ENCODE results near the gene MSRB2. TPM values are rescaled to one million over a fixed set of nuclear protein-coding genes. Genes with fewer than 3 reads are reported as not detected.

Gene MSRB2
- total and polyA plus RNA-seq, 2 of the 4 experiments (the other 2 are of a cell fraction): 10.6 to 20.1 TPM

DNA sequence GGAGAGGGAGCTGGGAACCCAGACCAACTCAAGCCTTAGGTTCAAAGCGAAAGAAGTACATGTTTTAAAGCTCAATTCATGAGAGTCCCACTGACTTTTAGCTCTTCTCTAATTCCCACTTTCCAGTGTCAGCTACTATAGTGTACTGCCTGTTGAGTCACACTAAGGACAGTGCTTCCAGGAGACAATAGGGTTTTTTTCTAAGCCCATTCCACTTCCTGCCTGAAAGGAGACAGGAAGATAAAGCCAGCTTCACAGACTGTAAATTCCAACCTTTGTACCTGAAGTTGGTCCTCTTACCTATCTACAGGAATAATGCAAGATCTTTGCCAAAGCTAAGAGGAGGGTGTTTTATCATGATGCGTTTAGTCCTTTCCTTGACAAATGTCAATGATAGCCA is 4.4 kb downstream of the MSRB2 start:
- H4K8ac ChIP-seq (ENCODE audit: low read depth in 2 of 2, low read length in 2 of 2): no peak overlapping the region
- no peak overlapping the region for H2BK5ac ChIP-seq (ENCODE audit: low read depth, low read length, poor library complexity, severe bottlenecking)
- H3K79me1 ChIP-seq (ENCODE audit: low read depth in 1 of 2, low read length in 2 of 2): peaks cover 18 to 38% of the 10 kb centered on the region in 2 experiments
- no peak overlapping the region for H2AK5ac ChIP-seq (ENCODE audit: low read depth, low read length)
- BruUV-seq (replicated peaks): no TSS peak
- no peak overlapping the region for H3K23ac ChIP-seq (ENCODE audit: low read depth, low read length)
- no peak overlapping the region for H3K18ac ChIP-seq (ENCODE audit: low read depth, low read length)
- no peak for TF ChIP-seq MAZ (IDR thresholded peaks at IDR 0.05; ENCODE audit: borderline replicate concordance, low read depth, low read length)
- TF ChIP-seq FOS (IDR thresholded peaks at IDR 0.05; ENCODE audit: low read depth, low read length): no peak
- no peak for TF ChIP-seq MXI1 (IDR thresholded peaks at IDR 0.05; ENCODE audit: borderline replicate concordance, low read depth, low read length)
- TF ChIP-seq CEBPB (IDR thresholded peaks at IDR 0.05; ENCODE audit: low read depth, low read length): no peak
- TF ChIP-seq RAD21 (IDR thresholded peaks at IDR 0.05; ENCODE audit: low read length): no peak
- TF ChIP-seq RCOR1 (IDR thresholded peaks at IDR 0.05; ENCODE audit: insufficient replicate concordance, low read length): no peak
- TF ChIP-seq CHD1 (IDR thresholded peaks at IDR 0.05; ENCODE audit: low read depth, low read length): no peak
- no peak for TF ChIP-seq ELK1 (IDR thresholded peaks at IDR 0.05; ENCODE audit: borderline replicate concordance, low read depth, low read length)
- no peak for TF ChIP-seq USF2 (IDR thresholded peaks at IDR 0.05; ENCODE audit: low read depth, low read length)
- TF ChIP-seq MAFK (IDR thresholded peaks at IDR 0.05; ENCODE audit: low read depth, low read length): no peak
- no peak for TF ChIP-seq CTCF (conservative IDR thresholded peaks at IDR 0.05; ENCODE audit: low read depth, low read length)
- TF ChIP-seq RFX5 (IDR thresholded peaks at IDR 0.05; ENCODE audit: low read depth, low read length): no peak
- TF ChIP-seq BHLHE40 (IDR thresholded peaks at IDR 0.05; ENCODE audit: low read depth, low read length): no peak
- no peak for TF ChIP-seq NFE2L2 (IDR thresholded peaks at IDR 0.05; ENCODE audit: low read depth, low read length)
- intact Hi-C loops (cut with micrococcal nuclease): no loop called here
- H3K9me3 ChIP-seq (ENCODE audit: control insufficient read depth, insufficient read depth, low read length): peaks cover 3% of the 10 kb centered on the region; the same call in 1 of the 2 replicates
- ChIA-PET POLR2A (ENCODE audit: unreplicated experiment) (no interaction called here), CTCF (interaction anchor here (0.6 kb wide), 1 partner anchor 23 kb away, joined by 3 read pairs; no protein-coding TSS in a partner anchor)
- H2BK120ac ChIP-seq (ENCODE audit: low read depth, low read length): no peak overlapping the region
- in situ Hi-C loops (cut with MboI; ENCODE audit: low sequenced_read_pairs): no loop called here
- H2BK15ac ChIP-seq (ENCODE audit: low read depth, low read length): no peak overlapping the region
- no peak overlapping the region for H3K56ac ChIP-seq (ENCODE audit: extremely low read depth, insufficient read depth, low read length)
- dilution Hi-C loops (cut with HindIII; ENCODE audit: low sequenced_read_pairs, unreplicated experiment): no loop called here
- H3K14ac ChIP-seq (replicated peaks; ENCODE audit: low read depth, low read length): no peak overlapping the region
- no peak overlapping the region for H3K4ac ChIP-seq (ENCODE audit: low read depth, low read length)
- peak; percentile 7 for DNase-seq
- H3K4me1 ChIP-seq (ENCODE audit: control insufficient read depth, insufficient read depth, low read length): peaks cover 5% of the 10 kb centered on the region; the same call in 1 of the 2 replicates
- H3K4me3 ChIP-seq (ENCODE audit: insufficient read depth, low read depth, low read length): no peak overlapping the region
- ATAC-seq (ENCODE audit: low read depth): no peak
- no peaks in the 10 kb centered on the region for H3K27me3 ChIP-seq (ENCODE audit: control insufficient read depth, insufficient read depth, low read length)
- H4K5ac ChIP-seq (ENCODE audit: low read depth, low read length): no peak overlapping the region
- WGBS, 2 experiments (ENCODE audit: extremely low coverage in 2 of 2, insufficient read length in 1 of 2): 100% methylated on average over 1 of the region's 2 CpGs; no CpG with 5 or more reads in 1 of the 2 experiments
- no peaks in the 10 kb centered on the region for H4K20me1 ChIP-seq (ENCODE audit: insufficient read depth, low read length)
- H3K27ac ChIP-seq (ENCODE audit: insufficient read depth, low read length): no peak overlapping the region
- H2AK9ac ChIP-seq (replicated peaks; ENCODE audit: low read depth, low read length, poor library complexity): no peak overlapping the region
- no peak overlapping the region for H2AFZ ChIP-seq (replicated peaks; ENCODE audit: low read length, poor library complexity)
- H3K4me2 ChIP-seq (ENCODE audit: low read depth, low read length): no peak overlapping the region
- peaks cover 6% of the 10 kb centered on the region; the same call in 1 of the 2 replicates for H3K9me1 ChIP-seq (ENCODE audit: insufficient read depth, low read length)
- H3K9ac ChIP-seq (ENCODE audit: low read depth, low read length): no peak overlapping the region
- H2BK20ac ChIP-seq (ENCODE audit: low read depth, low read length): no peak overlapping the region
- no peak overlapping the region for H4K91ac ChIP-seq (ENCODE audit: insufficient read depth, low read depth, low read length)
- H3K36me3 ChIP-seq (ENCODE audit: control insufficient read depth, insufficient read depth, low read length): peaks cover 8% of the 10 kb centered on the region
